ENCODE results near the gene MRGPRX2.

The MRGPRX2 gene

DNA sequence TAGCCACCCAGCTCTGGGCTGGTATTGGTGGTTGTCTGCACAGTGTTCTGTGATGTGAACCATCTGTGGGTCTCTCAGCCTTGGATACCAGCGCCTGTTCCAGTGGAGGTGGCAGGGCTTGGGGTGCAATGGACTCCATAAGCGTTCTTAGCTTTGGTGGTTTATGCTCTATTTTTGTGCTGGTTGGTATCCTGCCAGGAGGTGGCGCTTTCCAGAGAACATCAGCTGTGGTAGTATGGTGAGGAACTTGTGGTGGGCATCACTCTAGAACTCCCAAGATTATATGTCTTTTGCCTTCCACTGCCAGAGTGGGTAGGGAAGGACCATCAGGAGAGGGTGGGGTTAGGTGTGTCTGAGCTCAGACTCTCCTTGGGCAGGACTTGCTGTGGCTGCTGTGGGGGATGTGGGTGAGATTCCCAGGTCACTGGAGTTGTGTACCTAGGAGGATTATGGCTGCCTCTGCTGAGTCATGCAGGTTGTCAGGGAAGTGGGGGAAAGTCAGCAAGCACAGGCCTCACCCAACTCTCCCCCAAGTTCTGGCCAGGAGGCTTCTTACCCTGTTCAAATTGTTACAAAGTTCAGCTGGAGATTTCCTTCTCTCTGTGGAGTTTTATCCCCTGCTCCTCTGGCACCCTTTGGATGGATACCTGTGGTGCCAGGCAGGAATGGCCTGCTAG, 47.2 kb downstream of the MRGPRX2 start:
- H3K4me3 ChIP-seq (ENCODE audit: low read depth, low read length), result no peak overlapping the region
- TF ChIP-seq, protein P1, sequence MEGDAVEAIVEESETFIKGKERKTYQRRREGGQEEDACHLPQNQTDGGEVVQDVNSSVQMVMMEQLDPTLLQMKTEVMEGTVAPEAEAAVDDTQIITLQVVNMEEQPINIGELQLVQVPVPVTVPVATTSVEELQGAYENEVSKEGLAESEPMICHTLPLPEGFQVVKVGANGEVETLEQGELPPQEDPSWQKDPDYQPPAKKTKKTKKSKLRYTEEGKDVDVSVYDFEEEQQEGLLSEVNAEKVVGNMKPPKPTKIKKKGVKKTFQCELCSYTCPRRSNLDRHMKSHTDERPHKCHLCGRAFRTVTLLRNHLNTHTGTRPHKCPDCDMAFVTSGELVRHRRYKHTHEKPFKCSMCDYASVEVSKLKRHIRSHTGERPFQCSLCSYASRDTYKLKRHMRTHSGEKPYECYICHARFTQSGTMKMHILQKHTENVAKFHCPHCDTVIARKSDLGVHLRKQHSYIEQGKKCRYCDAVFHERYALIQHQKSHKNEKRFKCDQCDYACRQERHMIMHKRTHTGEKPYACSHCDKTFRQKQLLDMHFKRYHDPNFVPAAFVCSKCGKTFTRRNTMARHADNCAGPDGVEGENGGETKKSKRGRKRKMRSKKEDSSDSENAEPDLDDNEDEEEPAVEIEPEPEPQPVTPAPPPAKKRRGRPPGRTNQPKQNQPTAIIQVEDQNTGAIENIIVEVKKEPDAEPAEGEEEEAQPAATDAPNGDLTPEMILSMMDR (IDR thresholded peaks at IDR 0.05; ENCODE audit: borderline replicate concordance, insufficient read depth, low read depth, low read length), result peak; percentile 17; the same call in 1 of the 2 replicates

DNA sequence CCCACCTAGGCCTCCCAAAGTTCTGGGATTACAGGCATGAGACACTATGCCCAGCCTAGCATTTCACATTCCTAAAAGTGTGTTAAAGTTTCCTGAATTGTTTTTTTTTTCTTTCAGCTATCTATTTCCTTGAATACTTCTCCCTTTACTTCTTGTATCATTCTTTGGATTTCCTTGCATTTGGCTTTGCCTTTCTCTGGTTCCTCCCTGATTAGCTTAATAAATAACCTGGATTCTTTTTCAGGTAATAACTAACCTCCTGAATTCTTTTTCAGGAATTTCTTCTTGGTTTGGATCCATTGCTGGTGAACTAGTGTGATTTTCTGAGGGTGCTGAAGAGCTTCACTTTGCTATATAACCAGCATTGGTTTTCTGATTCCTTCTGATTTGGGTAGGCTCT, 47.9 kb downstream of the MRGPRX2 start:
- TF ChIP-seq, protein P1 (IDR thresholded peaks at IDR 0.05; ENCODE audit: borderline replicate concordance, insufficient read depth, low read depth, low read length), result no peak
- H3K4me3 ChIP-seq (ENCODE audit: low read depth, low read length), result no peak overlapping the region
